Motor neuron (in vitro differentiated cells): ENCODE data around the gene KLRC4. TPM values are rescaled to one million over a fixed set of nuclear protein-coding genes. Genes with fewer than 3 reads are reported as not detected.
"Not testable (repeated sequence)": the region's sequence is repeated elsewhere in the genome, so short reads cannot be mapped to it uniquely, and the experiment has no call there.

ENCODE experiments used
- ATAC-seq, 8 experiments: fragments of 200-7000 bp; cut with Tn5 transposase; replicated peaks in 6 of 8; 2 replicates each; pipeline ENCODE4 v1.8.0; 2021; ENCODE audit warnings: mild to moderate bottlenecking in 8 of 8, moderate library complexity in 8 of 8
- H3K27ac ChIP-seq, 2 donors: fragments of 250-450 bp; sonication (Bioruptor Pico); 2 replicates each; pipeline ENCODE4 v1.9.0; 2021; ENCODE audit warnings: antibody characterized with exemption in 2 of 2, mild to moderate bottlenecking in 2 of 2, moderate library complexity in 1 of 2
- H3K4me1 ChIP-seq, 2 donors: fragments of 250-450 bp; sonication (Bioruptor Pico); replicated peaks in 1 of 2; 2 replicates each; pipeline ENCODE4 v1.6.1; 2021; ENCODE audit warnings: antibody characterized with exemption in 2 of 2, mild to moderate bottlenecking in 2 of 2, moderate library complexity in 1 of 2
- H3K4me3 ChIP-seq, 5 donors: fragments of 250-450 bp; sonication (Bioruptor Pico); 2 replicates each; pipeline ENCODE4 v1.9.0; 2021; ENCODE audit warnings: antibody characterized with exemption in 5 of 5, mild to moderate bottlenecking in 5 of 5, moderate library complexity in 4 of 5
- WGBS, 10 experiments: fragments of 450-650 bp; shearing (Covaris generic); methylation state at CpG; one replicate each; pipeline ENCODE4 v1.0.0; 2022; 5-methylcytosine and 5-hydroxymethylcytosine counted together
- in situ Hi-C, 9 experiments: fragments of 400-800 bp; cut with MboI; loops; one replicate each; pipeline ENCODE4 v1.15.0; 2021; ENCODE audit warnings: low sequenced_read_pairs in 9 of 9, low pct_unique_long_range_greater_than_20kb in 2 of 9; ENCODE audit not compliant: unreplicated experiment in 9 of 9
- total RNA-seq, 8 experiments: library from RNA; unstranded; fragments of 300-600 nt; gene quantifications; 2 replicates each; pipeline versions ENCODE4 v1.2.3 to v1.2.4, GENCODE V29; 2022

The KLRC4 gene
- total RNA-seq, 8 experiments from 2014 or later, result 0.71 TPM; not detected in 7

GRCh38 chr12:10394531-10395152, 14.9 kb downstream of the KLRC4 start:
- in situ Hi-C loops, ATAC-seq, H3K4me3 ChIP-seq, H3K27ac ChIP-seq, H3K4me1 ChIP-seq: not testable (repeated sequence)
- WGBS, 10 experiments, result 58 to 100% (median 83%) methylated on average over 1 to 7 of the region's 11 CpGs

- WGBS, 10 experiments, result 32 to 100% (median 59%) methylated on average over 1 to 3 of the region's 3 CpGs; no CpG with 5 or more reads in 2 of the 10 experiments
- in situ Hi-C loops, result no loop called here
- Histone ChIP-seq H3K4me3 (no peak overlapping the region), H3K4me1 (peaks cover 0 to 8% of the 10 kb centered on the region in 2 donors), H3K27ac (no peak overlapping the region)
- no peak for ATAC-seq
Observed at GRCh38 chr12:10393291-10393690, 16.3 kb downstream of the KLRC4 start.

GRCh38 chr12:10392394-10392930, 17.1 kb downstream of the KLRC4 start:
- ATAC-seq, result peak in 2 of 8 experiments; percentile 27 to 78
- 20 to 91% (median 83%) methylated on average over 2 to 7 of the region's 7 CpGs; no CpG with 5 or more reads in 1 of the 10 experiments for WGBS, 10 experiments
- Histone ChIP-seq H3K4me1 (peaks cover 0 to 8% of the 10 kb centered on the region in 2 donors), H3K4me3 (no peak overlapping the region), H3K27ac (no peak overlapping the region)
- in situ Hi-C loops, result no loop called here

GRCh38 chr12:10390991-10391390, 18.6 kb downstream of the KLRC4 start:
- H3K27ac ChIP-seq, ATAC-seq, in situ Hi-C loops, H3K4me1 ChIP-seq, H3K4me3 ChIP-seq: not testable (repeated sequence)
- WGBS, 10 experiments, result 84 to 100% (median 96%) methylated on average over 2 to 7 of the region's 7 CpGs

GRCh38 chr12:10389904-10390303, 19.7 kb downstream of the KLRC4 start, which contains the start of gene KLRK1:
Gene KLRK1 (minus strand): TSS chr12:10390041. CDS start chr12:10388810, 1,231 bp downstream.
- peaks cover 0 to 2% of the 10 kb centered on the region in 2 donors for H3K4me1 ChIP-seq
- no peak within 1 kb of the TSS for H3K4me3 ChIP-seq
- 44 to 100% (median 100%) methylated on average over 1 of the region's 1 CpG; no CpG with 5 or more reads in 1 of the 10 experiments for WGBS, 10 experiments
- in situ Hi-C loops, result no loop called here
- no peak within 1 kb of the TSS for H3K27ac ChIP-seq
- ATAC-seq, result no peak

- ATAC-seq, result no peak
- in situ Hi-C loops, result no loop called here
Observed at GRCh38 chr12:10388624-10389413, 20.7 kb downstream of the KLRC4 start.

GRCh38 chr12:10387498-10387897, 22.1 kb downstream of the KLRC4 start:
- WGBS, 10 experiments, result 90 to 100% (median 96%) methylated on average over 1 to 6 of the region's 6 CpGs; no CpG with 5 or more reads in 1 of the 10 experiments
- in situ Hi-C loops, H3K4me3 ChIP-seq, H3K4me1 ChIP-seq, ATAC-seq, H3K27ac ChIP-seq: not testable (repeated sequence)

More at GRCh38 chr12:10388624-10389413, 20.7 kb downstream of the KLRC4 start:
- Histone ChIP-seq H3K4me3 (no peak overlapping the region), H3K27ac (no peak overlapping the region), H3K4me1 (no peaks in the 10 kb centered on the region)
- WGBS, 10 experiments, result 37 to 90% (median 71%) methylated on average over 5 to 9 of the region's 9 CpGs

GRCh38 chr12:10386857-10387256, 22.7 kb downstream of the KLRC4 start:
- H3K4me3 ChIP-seq, result no peak overlapping the region
- 0 to 85% (median 80%) methylated on average over 1 of the region's 1 CpG; no CpG with 5 or more reads in 1 of the 10 experiments for WGBS, 10 experiments
- ATAC-seq, result no peak
- H3K27ac ChIP-seq, result no peak overlapping the region
- in situ Hi-C loops, result no loop called here
- H3K4me1 ChIP-seq, result no peaks in the 10 kb centered on the region

GRCh38 chr12:10385166-10385613, 24.4 kb downstream of the KLRC4 start:
- no peak overlapping the region for H3K27ac ChIP-seq
- WGBS, 10 experiments, result 10 to 100% (median 76%) methylated on average over 1 to 2 of the region's 2 CpGs; no CpG with 5 or more reads in 2 of the 10 experiments
- in situ Hi-C loops, result no loop called here
- H3K4me1 ChIP-seq, result no peaks in the 10 kb centered on the region
- no peak overlapping the region for H3K4me3 ChIP-seq
- ATAC-seq, result peak in 2 of 8 experiments; percentile 60 to 75

GRCh38 chr12:10384191-10384590, 25.4 kb downstream of the KLRC4 start:
- in situ Hi-C loops, result no loop called here
- Histone ChIP-seq H3K4me3 (no peak overlapping the region), H3K27ac (no peak overlapping the region), H3K4me1 (no peaks in the 10 kb centered on the region)
- 79 to 100% (median 96%) methylated on average over 1 to 3 of the region's 3 CpGs for WGBS, 10 experiments
- no peak for ATAC-seq

GRCh38 chr12:10381928-10382628, 27.5 kb downstream of the KLRC4 start:
- no peak overlapping the region for H3K4me3 ChIP-seq
- H3K27ac ChIP-seq, result no peak overlapping the region
- in situ Hi-C loops, result no loop called here
- ATAC-seq, result peak in 1 of 8 experiments; percentile 84
- 44 to 100% (median 96%) methylated on average over 2 to 4 of the region's 4 CpGs for WGBS, 10 experiments
- no peaks in the 10 kb centered on the region for H3K4me1 ChIP-seq

GRCh38 chr12:10378737-10379136, 30.8 kb downstream of the KLRC4 start:
- in situ Hi-C loops, H3K4me3 ChIP-seq, H3K27ac ChIP-seq, H3K4me1 ChIP-seq: not testable (repeated sequence)
- 33 to 100% (median 35%) methylated on average over 1 to 2 of the region's 2 CpGs; no CpG with 5 or more reads in 5 of the 10 experiments for WGBS, 10 experiments
- ATAC-seq, result peak in 2 of 8 experiments; percentile 39 to 67
